KOPT-K1 (cell line): Measurements from ENCODE around the gene OVCA2.

Experiments used
- H3K27ac ChIP-seq: fragments of 200-600 bp; sonication (generic); 2 replicates; pipeline ENCODE4 v1.5.1; 2016; ENCODE audit warnings: antibody characterized with exemption, mild to moderate bottlenecking, low read depth, low read length; ENCODE audit not compliant: poor library complexity, severe bottlenecking
- H3K36me3 ChIP-seq: fragments of 200-600 bp; sonication (generic); 2 replicates; pipeline ENCODE4 v1.5.1; 2017; ENCODE audit warnings: antibody characterized with exemption, mild to moderate bottlenecking, low read length, moderate library complexity; ENCODE audit not compliant: insufficient read depth
- H3K9me3 ChIP-seq: fragments of 200-600 bp; sonication (generic); 2 replicates; pipeline ENCODE4 v1.5.1; 2017; ENCODE audit warnings: antibody characterized with exemption, low read length, mild to moderate bottlenecking; ENCODE audit not compliant: insufficient read depth, poor library complexity, severe bottlenecking

Gene OVCA2

DNA sequence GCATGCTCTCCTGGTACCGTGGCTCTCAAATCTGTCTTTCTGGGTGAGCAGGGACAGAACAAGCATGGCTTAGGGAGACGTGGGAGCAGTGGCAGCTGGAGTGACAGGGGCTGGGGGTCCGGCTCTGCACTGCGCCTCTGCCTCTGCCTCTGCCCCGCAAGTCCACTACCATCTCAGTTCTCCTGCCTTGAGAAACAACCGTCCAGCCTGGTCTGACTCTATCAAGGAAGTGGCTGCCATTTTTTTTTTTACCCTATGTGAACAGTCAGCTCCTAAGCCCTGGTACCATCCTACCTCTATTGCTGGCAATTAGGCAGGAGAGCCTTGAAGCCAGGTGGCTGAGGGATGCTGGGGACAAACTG lies 29.2 kb downstream of the OVCA2 start:
- Histone ChIP-seq H3K27ac (peak overlapping the region; percentile 93), H3K9me3 (no peaks in the 10 kb centered on the region), H3K36me3 (peaks cover 53% of the 10 kb centered on the region)

DNA sequence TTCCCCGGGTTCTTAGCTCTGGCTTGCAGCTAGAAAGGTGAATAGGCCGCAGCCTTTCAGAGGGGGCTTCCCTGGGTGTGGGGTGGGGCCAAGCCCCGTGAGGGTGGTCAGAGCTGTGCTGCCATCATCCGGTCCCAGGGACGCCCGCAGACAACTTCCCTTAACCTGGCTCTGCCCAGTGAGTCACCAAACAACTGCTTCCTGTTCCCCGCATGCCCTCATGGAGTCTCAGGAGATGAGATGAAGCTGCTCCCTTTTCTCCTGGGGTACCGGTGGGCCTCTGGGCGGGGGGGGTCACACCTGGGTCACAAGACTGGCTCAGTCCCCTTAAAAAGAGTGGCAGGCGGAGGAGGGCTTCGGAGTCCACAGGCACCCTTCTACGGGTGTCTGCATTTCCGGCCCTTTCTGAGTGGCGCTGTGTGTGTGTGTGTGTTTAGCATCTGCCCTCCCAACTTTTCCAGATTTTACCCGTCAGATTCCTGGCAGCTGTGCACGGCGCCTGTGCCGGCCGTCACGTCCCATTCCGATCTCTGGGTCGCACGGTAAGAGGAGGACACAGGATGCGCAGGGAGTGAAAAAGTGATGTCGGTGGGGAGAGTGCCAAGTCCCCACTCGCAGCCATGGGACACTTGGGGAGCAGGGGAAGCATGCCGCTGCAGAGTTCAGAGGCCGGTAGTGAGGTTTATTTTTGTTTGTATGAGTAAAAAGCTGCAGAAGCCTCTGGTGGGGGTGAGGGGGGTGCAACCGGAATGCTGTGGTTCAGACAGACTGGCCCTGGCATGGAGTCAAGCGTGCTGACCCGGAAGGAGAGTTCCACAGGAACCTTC lies 29.8 kb downstream of the OVCA2 start:
- Histone ChIP-seq H3K27ac (peak overlapping the region; percentile 93), H3K9me3 (no peaks in the 10 kb centered on the region), H3K36me3 (peaks cover 53% of the 10 kb centered on the region)

DNA sequence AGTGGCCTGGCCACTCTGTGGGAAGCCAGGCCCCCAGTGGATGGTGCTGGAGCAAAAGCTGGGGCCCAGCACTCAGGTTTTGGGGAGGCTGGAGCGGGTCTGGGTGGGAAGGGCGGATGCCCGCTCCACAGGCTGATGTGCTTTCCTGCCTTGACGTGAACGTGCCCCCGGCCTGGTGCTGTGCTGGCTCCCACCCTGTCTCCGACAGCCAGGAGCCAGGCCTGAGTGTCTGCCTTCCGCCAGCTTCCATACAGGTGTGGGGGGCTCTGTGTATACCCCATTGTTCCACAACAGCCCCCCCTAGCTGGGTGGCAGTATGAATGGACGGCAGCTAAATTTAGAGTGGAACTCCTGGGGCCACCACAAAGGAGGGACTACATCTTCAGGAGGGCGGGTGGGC lies 33.1 kb downstream of the OVCA2 start:
- H3K36me3 ChIP-seq: peaks cover 77% of the 10 kb centered on the region
- no peak overlapping the region for H3K27ac ChIP-seq
- H3K9me3 ChIP-seq: no peaks in the 10 kb centered on the region

DNA sequence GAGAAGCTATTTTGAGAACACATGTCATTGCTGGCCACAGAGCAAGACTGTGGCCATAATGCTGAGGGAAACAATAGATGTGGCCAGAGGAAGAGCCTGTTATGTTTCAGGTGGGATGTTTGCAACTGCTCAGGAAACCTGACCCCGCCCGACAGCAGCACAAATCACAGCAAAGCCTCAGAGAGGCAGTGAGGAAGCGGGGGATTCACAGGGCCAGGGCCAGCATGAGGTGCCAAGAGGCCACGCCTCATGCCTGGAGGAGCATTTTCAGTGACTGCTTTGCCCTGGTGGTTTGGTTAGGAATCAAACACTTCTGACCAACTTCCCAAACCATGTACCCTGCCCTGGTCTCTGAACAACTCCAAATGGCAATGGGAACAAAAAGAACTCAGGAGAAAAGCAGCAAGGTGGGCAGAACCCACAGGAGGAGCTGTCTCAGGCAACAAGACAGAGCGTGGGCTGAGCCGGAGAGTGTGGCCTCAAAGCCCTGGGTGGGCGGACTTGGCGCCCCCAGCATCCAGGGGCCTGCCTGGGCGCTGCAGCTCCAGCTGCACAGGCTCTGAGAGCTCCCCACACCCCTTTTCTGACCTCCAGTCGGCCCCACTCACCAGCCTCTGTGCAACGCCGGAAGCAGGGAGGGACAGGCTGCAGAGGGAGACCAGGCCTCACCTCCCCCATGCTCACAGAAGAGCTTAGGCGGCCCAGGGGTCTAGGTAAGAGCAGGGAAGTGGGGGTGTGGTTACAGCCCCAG lies 33.7 kb downstream of the OVCA2 start:
- no peaks in the 10 kb centered on the region for H3K9me3 ChIP-seq
- H3K36me3 ChIP-seq: peaks cover 82% of the 10 kb centered on the region
- H3K27ac ChIP-seq: peak overlapping the region; percentile 29

DNA sequence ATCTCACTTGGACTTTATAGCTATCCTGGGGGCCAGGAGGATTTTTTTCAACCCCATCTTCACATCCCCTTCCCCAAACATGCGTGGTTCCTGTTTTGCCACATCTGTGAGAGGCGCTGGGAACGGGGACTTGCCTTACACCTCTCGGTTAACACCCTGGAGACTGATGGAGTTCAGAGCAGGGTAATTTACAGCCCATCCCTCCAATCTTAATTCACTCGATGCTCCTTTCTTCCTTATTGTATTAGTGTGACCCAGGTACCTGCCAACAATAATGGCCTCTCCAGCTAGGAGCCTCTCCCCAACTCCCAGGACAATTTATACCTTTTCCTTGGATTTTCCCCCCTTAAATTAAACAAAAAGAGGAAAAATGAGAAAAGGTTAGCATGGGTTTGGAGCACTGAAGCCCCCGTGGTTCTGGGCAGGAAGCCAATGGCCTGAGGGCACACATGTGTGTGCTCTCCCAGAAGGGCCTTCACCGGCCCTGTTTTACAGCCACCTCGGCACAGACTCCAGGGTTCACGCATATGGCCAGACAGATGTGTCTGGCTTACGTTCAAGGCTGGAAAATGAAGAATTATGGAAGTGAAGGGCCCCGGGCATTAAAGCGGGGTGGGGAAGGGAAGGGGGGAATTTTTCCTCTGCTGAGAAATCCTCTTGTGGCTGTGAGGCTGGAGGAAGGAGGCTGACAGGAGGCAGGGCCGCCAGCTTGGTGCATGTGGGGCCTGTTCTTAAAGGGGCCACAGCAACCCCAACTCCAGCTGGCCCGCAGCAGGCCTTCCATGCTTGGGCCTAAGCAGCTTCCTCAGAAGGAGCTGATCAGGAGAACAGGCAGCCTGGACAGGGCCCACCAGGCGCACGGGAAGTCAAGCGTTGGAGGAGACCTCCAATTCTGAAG lies 34.5 kb downstream of the OVCA2 start:
- H3K9me3 ChIP-seq: no peaks in the 10 kb centered on the region
- peak overlapping the region; percentile 29 for H3K27ac ChIP-seq
- peaks cover 82% of the 10 kb centered on the region for H3K36me3 ChIP-seq

DNA sequence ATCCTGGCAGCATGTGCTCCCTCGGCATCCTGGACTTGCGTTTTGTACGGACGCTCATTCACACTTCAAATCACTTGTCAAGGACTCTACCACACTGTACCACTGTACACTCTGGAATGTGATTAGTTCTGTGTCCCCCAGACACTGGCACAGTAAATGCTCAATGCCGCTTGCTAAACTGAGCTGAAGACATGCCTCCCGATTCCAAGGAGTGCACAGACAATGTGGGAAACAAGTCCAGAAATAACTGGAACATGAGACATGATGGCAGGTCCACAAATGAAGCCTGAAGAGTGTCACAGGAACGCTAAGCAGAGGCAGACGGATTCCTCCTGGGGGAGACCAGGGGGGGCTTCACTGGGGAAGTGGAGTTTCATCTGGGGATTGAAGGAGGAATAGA lies 35.2 kb downstream of the OVCA2 start:
- Histone ChIP-seq H3K27ac (no peak overlapping the region), H3K36me3 (peaks cover 82% of the 10 kb centered on the region), H3K9me3 (no peaks in the 10 kb centered on the region)

DNA sequence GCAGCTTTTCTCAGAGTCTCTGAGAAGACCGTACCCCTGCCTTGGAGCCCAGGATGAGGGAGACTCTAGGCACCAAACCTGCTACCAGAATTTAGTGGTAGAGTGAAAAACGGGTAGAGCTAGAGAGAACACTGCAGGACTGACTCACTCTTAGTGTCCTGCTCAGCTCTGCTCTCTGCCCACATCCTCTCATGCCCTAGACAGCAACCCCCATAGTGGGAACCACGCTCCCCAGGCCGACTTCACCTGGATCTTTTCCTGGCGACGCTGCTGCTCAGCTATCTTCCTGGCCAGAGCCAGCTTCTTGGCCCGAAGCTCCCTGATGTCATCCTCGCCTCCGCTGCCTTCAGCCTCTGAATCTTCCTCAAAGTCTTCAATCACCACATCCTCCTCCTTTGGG lies 39.7 kb downstream of the OVCA2 start:
- Histone ChIP-seq H3K27ac (peak overlapping the region; percentile 13), H3K9me3 (no peaks in the 10 kb centered on the region), H3K36me3 (peaks cover 91% of the 10 kb centered on the region)

DNA sequence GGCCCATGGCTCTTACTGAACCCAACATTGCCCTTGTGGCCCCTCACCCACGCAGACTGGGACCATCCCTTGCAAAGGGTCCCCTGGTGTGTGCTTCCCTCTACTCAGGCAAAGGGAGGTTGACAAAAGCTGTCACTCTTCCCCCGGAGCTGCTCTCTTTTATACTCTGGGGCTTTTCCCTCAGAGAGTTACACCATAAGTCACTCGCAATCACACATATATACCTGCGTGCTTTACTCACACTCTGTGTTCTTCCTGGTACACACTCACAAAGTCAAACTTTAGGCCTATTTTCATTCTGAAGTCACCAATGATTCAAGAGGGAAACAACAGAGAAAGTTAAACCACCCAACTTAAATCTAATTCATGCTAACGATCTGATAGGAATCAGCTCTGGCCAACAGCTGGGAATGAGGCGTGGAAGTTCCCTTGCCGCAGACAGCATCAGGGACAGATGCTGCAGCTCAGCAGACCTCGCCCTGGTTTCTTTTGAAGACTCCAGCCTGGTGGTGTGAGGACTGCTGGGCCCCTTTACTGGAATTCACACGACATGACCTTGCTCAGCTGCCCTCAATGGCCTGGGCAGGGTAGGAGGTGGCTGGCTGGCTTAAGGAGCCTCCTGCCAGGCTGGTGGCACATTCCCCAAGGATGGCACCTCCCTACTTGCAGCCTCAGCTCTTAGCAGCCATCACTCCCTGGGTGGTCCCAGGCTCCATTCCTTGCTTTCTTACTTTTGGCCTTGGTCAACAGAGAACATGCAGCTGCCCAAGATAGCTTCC lies 40.4 kb downstream of the OVCA2 start:
- no peaks in the 10 kb centered on the region for H3K9me3 ChIP-seq
- peaks cover 85% of the 10 kb centered on the region for H3K36me3 ChIP-seq
- peak overlapping the region; percentile 13 for H3K27ac ChIP-seq

DNA sequence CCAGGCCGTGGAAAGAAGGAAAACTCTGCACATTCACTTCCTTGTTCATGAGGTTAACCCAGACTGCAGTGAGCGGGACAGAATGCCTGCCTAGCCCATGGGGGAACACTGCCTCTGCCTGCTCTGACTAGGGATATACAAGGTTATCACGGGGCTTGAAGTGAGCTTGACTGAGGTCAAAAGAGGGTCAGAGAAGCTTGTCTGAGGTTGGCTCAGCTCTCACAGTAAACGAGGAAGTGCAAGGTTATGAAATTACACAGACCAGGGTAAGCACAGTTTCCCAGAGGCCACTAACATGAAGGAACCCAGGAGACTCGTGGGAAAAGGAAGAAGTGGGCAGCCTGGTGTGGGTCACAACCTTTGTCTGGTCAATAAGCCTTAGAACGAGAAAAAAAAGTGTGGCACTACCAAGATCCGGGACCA lies 41.8 kb downstream of the OVCA2 start:
- Histone ChIP-seq H3K36me3 (peaks cover 71% of the 10 kb centered on the region), H3K27ac (no peak overlapping the region), H3K9me3 (no peaks in the 10 kb centered on the region)

DNA sequence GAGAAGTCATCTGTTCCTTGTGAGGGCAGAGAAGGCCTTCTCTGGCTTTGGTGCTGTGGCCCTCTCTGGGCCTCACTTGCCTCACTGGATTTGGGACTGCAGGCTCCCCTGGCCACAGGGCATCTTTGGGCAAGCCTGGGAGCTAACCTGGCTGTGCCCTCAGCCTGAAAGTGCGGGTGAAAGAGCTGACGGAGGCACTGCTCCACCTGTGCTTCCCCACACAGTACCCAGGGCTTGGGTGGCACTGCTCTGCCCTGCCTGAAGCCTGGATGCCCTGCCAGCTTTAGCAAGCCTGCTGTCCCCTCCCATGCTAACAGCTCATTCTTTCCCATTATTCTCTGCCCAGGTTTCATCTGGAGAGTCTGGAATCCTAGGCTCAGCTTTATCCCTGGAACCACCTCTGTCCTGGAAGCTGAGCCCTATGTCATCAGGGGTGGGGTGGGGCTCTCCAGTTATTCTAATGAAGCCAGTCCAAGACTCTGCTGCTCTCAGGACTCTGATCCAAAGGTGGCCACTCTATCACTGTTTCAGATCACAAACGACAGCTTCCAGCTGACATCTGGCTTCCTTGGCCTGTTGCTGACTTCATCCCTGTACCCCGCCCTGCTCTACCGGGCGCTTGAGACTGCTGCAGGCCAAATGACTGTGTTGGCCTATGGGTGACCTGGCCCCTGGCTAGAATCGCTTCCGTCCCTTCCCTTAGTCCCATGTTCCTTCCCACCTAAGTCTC lies 42.4 kb downstream of the OVCA2 start:
- Histone ChIP-seq H3K27ac (peak overlapping the region; percentile 10), H3K9me3 (no peaks in the 10 kb centered on the region), H3K36me3 (peaks cover 66% of the 10 kb centered on the region)

DNA sequence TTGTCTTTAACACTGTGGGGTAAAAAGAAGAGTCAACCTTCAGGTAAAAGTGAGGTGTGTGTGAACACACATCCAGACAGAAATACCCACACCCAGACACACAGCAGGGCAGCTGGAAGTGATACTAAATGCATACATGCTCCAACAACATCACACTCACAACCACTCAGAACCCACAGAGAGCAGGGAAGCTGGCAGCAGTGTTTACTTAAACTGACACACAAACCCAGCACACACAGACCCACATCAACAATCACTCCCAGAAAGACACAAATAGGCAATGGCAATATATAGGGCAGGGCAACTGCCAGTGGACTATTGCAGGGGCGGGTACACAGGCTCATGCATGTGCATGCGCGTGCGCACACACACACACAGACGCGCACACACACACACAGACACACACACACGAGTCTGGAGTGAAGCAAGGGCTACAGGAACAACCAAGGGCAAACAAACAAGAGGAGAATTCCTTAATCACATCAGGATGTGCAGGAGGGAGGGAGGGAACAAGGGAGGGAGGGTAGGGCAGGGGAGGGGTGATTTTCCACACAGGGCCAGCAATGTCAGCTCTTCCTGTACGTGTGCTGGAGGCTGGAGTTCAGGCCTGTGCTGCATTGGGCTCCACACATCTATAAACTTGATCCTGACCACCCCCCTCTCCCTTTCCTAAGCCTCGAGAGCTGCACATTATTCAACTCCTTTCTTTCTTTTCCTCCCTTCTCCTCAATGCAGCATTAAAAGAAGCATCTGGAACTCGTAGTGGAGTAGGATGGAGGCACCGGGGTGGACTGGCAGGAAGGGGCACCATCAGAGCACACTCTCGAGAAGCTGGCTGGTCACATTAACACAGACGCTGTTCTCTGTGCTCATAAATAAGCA lies 43.2 kb downstream of the OVCA2 start:
- H3K9me3 ChIP-seq: no peaks in the 10 kb centered on the region
- H3K36me3 ChIP-seq: peaks cover 57% of the 10 kb centered on the region
- peak overlapping the region; percentile 89 for H3K27ac ChIP-seq

DNA sequence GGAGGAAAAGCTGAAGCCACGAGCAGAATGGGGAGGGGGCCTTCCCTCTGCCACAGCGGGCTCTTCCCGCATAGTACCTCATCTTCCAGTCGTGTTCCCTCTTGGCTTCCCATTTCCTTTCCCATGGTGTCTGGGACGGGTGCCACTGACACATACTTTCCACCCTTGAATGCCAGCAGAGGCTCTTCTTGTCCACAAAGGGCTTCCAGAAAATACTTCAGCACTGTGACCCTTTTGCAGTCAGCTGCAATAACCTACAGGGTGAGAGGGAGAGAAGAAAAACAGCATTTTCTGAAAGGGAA lies 43.8 kb downstream of the OVCA2 start:
- Histone ChIP-seq H3K27ac (peak overlapping the region; percentile 89), H3K36me3 (peaks cover 52% of the 10 kb centered on the region), H3K9me3 (no peaks in the 10 kb centered on the region)

DNA sequence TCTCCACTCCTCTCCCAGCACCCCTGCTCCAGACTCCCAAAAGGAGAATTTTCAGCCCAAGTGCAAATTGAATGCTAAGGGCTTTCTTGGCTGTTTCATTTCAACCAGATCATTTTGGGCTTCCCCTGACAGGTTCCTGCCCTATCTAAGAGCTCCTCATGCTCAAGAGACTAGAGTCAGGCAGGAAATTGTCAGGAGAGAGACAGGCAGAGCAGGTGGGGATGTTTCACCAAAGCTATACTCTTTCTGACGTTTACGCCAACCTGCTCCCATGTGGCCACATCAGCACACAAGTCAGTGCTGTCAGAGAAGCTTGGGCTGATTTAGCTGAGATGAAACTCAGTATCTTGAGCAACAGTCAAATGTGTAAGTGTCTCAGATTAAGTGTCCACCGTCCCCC lies 44.5 kb downstream of the OVCA2 start:
- Histone ChIP-seq H3K9me3 (no peaks in the 10 kb centered on the region), H3K27ac (peak overlapping the region; percentile 89), H3K36me3 (peaks cover 44% of the 10 kb centered on the region)
